NAMALWA (cell line): ENCODE measurements around the gene USP15.
A peak's percentile ranks its signal among the peaks of the same experiment; 100 is the strongest.

Experiments used
- DNase-seq: peaks from one replicate; pipeline ENCODE4 v3.0.0-alpha.2; 2015; ENCODE audit warnings: low spot score

Gene USP15

DNA sequence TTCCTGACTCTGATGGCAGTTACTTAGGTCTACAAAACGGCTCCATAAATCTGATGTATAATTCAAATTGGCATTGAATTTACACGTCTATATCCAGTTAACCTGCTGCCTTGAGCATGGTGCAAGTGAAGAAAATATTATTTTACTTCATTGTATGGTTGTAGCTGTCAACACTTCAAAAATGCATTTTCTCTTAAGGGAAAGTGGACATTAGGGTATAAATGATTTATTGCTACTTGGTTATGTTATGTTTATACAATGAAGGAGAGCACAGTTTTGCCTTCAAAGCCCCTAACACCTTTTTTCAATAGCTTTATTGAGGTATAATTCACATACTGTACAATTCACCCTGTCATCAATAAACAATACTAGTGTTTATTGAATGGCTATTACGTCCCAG lies 2.0 kb upstream of the USP15 start:
- DNase-seq = no peak

DNA sequence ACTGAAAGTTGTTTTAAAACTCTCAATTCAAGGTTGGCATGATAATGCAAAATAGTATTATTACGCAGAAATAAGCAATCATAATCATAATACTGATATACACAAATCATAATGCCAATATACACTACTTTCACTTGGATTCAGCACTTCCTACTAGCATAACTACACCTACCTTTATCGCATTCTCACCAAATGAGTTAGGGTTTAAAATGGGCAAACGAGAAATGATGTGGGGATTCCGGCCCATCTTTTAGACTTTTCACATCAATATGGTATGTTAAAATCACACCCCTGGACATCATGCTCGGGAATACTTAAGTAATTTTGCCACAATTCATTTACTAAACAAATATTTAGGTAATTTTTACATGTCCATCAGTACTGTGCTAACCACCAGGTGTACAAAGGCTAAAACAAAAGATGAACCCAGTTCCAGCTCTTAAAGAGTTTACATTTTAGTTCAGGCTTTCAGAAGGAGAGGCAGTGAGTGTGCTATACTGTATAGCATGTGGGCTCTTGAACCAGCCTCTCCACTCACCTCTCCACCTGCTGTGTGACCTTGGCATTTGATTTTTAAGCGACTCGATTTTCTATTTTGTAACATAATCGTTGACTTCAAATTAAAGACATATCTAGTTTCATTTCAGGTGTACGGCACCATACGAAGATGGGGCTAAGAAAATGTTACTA lies 1.1 kb upstream of the USP15 start:
- DNase-seq = no peak

DNA sequence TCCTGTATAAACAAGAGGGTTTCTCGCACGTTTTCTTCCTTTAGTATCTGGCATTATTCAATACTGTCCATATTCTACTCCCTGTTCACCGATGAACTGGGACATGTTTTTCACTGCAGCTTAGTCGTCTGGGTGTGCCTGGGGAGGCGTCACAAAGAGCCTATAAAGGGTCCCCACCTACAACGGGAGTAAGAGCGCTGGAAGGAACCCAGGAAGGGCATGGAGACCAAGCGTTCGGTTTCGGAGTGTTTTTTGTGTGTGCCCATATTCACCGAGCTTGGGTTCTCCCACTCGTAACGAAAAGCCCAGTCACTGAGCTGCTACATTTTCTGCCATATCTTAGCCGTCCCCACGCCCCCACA lies 592 bp upstream of the USP15 start:
- no peak for DNase-seq

DNA sequence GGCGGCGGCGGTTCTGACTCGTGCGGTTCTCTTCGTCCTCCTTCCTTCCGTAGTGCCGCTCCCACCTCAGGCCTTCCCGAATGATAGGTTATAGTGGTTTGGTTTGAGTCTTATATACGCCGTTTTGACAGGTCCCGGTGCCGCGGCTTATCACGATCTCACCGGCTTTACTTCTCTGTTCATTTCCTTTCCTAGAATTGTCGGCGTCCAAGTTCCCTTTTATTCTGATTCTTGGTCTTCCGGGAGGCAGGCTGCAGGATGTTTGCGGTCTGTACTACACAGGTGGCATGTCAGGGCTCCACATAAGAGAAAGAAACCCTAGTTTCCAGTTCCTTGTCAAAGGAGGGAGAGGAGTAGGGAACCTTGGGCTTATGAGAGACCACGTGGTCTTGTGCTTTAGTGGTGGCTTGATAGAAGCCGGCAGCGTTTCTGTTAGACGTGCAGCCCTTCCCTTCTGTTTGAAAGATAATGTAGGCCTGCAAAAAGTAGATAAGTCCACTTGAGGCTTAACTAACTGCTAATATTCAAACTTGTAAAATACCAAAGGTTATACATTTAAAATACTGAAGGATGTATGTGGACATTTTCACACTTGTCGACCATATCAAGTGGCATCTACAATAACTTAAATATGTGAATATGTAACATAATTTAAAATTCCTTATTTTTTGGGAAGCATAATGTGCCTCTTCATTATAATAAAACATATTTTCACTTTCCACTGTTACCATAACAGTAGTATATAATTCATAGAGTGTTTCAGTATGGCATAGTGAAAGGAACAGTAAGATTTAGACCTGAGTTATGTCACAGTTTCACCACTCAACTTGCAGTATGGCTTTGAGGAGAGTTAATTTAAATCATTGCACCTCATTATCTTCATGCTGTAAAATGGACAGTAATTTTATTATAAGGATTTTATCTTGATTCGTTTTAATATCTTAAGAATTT lies 804 bp downstream of the USP15 start:
- DNase-seq = peak; percentile 89

DNA sequence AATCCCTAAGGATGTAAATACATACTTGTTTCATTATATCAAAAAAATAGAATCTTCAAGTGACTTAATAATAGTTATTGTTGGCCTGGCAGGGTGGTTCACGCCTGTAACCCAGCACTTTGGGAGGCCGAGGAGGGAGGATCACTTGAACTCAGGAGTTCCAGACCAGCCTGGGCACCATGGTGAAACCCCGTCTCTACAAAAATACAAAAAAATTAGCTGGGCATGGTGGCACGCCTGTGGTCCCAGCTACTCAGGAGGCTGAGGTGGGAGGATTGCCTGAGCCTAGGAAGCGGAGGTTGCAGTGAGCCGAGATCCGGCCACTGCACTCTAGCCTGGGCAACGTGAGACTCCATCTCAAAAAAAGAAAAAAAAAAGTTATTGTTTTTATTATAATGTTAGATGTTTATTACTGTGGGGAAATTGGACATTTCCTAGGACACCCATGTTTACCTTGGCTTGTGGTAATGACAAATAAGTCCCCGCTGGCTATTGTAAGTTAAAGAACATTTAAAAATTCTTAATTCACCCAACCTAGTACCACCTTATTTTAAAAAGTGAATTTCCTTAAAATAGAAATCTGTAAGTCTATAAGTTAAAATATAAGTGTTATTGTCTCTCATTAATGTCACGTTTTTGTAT lies 1.8 kb downstream of the USP15 start:
- DNase-seq = no peak

DNA sequence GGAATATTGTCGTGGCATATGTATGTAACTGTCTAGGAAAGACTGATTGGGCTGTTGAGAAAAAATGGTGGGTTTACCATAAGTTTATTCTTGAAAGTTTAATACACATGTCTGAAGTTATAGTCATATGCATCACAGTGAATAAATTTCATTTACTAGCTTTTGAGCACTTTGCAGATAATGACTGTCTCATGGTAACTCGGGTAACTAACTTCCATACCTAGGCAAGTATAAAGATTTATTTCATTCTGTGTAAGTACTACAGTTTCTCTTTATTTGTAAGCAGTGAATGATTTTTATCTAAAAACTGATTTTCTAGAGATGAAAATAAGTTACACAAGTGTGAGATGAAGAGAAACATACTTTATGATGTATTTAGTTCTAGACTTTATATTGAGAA lies 3.0 kb downstream of the USP15 start:
- DNase-seq = no peak

DNA sequence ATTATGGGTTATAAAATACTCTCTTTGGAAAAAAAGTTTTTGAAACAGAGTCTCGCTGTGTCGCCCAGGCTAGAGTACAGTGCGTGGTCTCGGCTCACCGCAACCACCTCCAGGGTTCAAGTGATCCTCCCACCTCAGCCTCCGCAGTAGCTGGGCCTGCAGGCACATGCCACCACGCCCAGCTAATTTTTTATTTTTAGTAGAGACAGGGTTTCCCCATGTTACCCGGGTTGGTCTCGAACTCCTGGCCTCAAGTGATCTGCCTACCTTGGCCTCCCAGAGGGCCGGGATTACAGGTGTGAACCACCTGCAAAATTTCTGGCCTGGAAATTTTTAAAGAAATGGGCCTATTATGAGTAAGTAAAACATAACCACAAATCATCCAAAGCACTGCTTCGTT lies 3.8 kb downstream of the USP15 start:
- no peak for DNase-seq

DNA sequence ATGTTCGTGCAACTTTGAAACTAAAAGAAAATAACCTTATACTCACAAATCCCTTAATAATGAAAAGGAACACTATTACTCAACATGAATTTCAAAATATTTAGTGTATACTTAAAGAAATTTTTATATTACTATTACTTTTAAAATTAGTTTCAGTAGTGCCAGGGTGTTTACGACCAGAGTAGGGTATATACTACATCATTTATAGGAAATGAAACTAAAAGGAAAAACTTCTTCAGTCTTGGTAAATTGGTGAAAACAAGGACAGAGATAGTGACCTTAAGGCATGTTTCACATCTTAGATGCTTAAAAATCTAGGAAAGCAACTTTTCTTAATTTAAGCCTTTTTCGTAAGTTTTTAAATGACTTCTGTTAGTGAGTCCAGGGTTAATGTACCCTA lies 4.5 kb downstream of the USP15 start:
- peak; percentile 48 for DNase-seq

DNA sequence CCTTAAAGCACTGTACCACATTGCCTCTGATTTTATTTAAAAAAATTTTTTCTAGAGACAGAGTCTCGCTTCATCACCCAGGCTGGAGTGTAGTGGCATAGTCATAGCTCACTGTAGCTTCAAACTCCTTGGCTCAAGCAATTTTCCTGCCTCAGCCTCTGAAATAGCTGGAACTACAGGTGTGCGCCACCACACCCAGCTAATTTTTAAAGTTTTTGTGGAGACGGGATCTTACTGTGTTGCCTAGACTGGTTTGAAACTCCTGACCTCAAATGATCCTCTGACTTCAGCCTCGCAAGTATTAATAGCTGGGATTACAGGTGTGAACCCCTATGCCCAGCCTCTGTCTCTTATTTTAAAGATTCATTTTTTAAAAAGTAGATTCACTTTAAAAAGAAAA lies 5.3 kb downstream of the USP15 start:
- no peak for DNase-seq

DNA sequence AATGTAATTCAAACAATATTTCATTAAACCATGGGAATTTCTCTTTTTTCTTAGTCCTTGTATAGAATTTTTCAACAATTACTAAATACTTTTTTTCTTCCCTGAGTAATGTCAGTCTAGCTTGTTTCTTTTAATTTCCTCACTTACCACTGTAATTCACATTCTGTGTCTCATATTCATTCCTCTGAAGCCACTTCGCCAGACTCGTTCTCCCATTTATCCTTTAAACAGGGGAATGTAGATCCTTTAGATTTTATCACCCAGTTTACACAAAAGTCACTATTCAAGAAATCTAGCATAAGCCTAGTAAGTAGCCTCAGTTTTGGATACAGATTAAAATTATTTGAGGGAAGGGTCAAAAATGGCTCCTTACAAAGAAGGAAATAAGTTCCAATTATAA lies 6.8 kb downstream of the USP15 start:
- no peak for DNase-seq

DNA sequence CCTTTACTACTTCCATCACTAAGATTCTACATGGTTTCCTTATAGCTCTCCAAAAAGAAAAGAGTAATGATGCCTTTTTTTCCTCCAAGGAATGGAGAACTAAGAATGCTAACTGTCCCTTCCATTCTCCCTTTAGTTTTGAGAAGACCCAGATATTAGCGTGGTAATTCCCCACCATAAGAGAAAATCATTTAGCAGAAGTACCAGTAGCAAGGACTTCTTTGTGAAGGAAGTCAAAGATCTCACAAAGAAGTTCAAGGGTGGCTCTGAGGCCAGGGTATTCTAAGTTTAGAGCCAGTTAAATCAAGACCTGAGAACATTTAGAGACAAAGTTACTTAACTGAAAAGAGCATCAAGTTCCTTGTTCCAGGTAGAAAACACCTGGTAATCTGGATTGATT lies 7.3 kb downstream of the USP15 start:
- no peak for DNase-seq

DNA sequence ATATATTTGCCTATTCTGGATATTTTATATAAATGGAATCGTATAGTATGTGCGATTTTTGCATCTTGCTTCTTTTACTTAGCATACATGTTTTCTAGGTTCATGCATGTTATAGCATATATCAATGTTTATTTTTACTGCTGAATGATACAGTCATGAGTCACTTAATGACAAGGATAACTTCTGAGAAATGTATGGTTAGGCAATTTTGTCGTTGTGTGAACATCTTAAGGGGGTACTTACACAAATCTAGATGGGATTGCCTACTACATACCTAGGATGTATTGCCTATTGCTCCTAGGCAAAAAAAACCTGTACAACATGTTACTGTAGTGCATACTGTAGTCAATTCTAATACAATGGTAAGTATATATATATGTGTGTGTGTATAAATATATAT lies 8.8 kb downstream of the USP15 start:
- DNase-seq = no peak

DNA sequence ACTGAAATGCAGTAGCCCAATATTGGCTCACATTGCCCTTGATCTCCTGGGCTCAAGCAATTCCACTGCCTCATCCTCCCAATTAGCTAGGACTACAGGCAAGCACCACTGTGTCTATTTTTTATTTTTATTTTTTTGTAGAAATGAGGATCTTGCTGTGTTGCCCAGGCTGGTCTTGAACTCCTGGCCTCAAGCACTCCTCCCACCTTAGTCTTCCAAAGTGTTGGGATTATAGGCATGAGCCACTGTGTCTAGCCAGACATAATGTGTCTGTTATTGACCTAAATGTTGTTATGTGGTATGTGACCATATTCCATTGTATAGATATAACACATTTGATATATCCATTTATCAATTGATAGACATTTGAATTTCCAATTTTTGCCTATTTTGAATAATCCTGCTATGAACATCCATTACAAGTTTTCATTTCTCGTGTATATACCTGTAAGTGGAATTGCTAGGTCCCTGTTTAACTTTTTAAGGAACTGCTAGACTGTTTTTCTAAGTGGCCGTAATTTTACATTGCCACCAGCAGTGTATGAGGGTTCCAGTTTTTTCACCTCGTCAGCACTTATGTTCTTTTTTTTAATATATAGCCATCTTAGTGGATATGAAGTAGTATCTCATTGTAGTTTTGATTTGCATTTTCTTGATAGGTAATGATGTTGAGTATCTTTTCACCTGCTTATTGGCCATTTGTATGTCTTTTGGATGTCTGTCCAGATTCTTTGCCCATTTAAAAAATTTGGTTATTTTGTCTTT lies 9.4 kb downstream of the USP15 start:
- DNase-seq = no peak

DNA sequence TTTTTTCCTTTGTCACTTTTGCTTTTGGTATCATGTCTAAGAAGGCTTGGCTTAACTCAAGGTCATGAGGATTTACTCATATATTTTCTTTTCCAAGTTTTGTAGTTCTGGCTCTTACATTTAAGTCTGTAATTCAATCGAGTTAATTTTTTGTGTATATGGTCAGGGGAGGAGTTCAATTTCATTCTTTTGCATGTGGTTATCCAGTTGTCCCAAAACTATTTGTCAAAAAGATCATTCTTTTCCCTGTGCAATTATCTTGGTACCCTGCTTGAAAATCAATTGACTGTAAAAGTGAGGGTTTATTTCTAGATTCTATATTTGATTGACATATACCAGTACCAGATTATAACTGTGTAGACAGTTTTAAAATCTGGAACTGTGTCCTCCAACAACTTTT lies 10.2 kb downstream of the USP15 start:
- no peak for DNase-seq

DNA sequence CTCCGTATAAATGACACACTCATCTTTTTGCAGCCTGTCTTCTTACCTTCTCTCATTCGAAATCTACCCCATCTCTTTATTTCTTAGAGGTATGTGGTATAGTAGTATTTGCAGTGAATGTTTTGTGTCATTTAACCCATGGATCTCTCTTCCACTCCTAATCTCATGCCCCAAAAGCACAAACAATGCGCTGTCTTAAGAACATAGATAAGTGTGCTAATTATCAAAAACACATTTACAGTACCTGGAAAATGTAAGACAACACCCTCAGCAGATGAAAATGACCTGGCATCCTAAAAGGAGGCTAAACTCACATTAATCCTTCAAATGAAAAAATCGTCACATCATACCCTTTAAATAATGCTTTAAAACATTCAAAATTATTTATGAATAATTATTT lies 10.7 kb downstream of the USP15 start:
- DNase-seq = no peak

DNA sequence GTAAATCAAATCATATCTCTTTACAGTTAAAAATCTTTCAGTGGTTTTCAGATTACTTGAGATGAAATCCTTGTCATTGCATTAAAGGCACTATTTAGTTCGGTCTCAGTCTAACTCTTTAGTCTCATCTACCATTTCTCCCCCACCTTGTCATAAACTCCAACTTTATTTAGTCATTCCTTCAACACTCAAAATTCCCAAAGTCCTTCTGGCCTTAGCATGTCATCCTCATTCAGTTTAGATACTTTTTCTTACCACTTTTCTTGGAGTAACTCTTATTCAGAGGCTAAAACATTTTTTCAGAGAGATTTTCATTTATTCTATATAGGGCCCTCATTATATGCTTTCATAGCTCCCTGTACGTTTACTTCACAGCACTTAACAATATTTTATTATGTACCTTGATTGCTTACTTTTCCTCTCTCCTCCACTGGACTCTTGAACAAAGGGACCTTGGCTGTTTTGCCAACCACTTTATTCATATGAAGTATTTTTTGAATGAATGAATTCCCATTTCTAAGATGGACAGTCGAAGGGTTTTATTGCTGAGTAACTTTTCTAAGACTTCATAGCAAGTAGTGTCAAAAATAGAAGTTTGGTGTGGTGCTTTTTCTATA lies 12.8 kb downstream of the USP15 start:
- no peak for DNase-seq

DNA sequence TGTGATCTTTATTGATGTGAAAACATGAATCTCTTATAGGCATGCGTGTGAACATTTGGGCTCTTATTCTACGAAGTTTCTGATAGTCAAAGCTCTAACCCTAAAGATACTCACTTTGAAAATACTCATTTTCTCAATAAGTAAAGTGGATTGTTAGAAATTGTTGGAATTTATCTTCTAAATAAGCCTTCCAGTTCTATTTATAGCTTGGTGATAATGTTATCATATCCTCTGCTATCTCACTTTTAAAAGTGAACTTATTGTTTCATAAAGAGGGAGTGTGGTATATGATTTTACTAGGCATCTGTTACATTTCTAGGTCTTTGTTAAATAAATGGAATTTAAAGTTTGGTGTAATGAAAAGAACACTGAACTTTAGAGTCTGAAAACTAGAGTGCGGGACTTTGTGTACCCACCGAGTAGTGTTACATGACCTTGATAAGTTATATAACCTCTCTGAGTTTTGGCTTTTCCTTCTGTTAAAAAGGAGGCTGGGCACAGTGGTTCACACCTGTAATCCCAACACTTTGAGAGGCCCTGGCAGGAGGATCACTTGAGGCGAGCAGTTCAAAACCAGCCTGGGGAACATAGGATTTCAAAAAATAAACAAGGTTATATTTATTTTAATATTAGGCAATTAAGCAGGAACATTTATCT lies 13.6 kb downstream of the USP15 start:
- no peak for DNase-seq

DNA sequence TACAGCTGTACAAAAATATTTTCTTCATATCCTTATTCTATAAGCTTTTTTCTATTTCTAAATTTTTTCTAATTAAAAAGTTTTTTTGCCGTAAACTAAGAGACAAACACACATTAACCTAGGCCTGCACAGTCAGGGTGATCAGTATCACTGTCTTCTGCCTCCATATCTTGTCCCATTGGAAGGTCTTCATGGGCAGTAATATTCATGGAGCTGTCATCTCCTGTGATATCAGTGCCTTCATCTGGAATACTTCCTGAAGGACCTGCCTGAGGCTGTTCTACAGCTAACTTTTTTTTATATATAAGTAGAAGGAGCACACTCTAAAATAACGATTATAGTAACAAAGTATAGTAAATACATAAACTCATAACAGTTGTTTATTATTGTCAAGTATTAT lies 17.8 kb downstream of the USP15 start:
- DNase-seq = no peak

DNA sequence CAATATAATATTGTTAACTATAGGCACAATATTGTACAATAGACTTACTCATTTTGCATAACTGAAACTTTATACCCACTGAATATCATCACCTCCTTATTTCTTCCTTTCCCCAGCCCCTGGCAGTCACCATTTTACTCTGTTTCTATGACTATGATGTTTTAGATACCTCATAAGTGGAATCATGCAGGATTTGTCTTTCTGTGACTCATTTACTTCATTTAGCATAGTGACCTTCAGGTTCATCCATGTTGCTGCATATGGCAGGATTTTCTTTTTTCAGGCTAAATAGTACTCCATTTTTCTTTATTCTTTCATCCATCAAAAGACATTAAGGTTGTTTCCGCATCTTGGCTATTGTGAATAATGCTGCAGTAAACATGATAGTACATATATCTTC lies 18.9 kb downstream of the USP15 start:
- DNase-seq = no peak

DNA sequence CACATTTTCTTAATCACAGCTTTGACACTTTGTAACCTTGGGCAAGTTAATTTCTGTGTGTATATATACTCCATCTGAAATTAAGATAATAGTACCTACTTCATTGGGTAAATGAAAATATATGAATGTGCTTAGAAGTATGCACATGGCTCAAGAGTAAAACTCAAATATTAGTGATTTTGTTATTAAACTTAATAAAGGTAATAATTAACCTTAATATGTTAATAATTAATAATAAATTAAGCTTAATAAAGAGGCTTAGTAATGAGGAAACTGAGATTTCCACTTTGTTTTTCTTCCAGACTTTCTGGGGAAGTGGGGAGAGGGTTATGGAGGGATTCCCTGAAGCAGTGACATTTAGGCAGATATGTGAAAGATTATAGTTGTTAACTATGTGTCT lies 19.8 kb downstream of the USP15 start:
- DNase-seq = no peak

DNA sequence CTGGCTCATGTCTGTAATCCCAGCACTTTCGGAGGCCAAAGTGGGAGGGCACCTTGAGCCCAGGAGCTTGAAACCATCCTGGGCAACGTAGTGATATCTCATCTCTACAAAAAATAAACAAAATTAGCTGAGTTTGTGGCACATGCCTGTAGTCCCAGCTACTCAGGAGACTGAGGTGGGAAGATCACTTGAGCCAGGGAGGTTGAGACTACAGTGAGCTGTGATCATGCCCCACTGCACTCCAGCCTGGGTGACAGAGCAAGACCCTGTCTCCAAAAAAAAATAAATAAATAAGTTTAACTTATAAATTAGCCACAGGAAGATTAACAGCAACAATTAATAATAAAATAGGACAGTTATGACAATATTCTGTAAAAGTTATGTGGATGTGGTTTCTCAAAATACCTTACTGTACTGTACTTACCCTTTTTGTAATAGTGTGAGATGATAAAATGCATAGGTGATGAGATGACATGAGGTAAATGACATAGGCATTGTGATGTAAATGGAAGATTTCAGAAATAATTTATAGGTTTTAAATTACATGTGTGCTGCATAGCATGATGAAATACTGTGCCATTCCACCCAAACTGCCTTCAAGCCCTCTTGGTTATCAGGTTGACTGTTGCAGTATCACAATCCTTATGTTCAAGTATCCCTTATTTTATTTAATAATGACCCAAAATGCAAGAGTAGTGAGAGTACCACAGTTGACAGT lies 22.0 kb downstream of the USP15 start:
- DNase-seq = no peak
